T-cell (primary cell): ENCODE measurements around the gene NRP1. TPM values are rescaled to one million over a fixed set of nuclear protein-coding genes. Genes with fewer than 3 reads are reported as not detected.

Experiments used
- ATAC-seq, 4 experiments: fragments of 200-7000 bp in 3 of 4; fragments of 150-1000 bp in 1 of 4; cut with Tn5 transposase; replicated peaks in 1 of 4; 1 replicate in 3 of 4; 2 replicates in 1 of 4; pipeline ENCODE4 v1.10.0; 2021; ENCODE audit warnings: moderate library complexity in 3 of 4, mild to moderate bottlenecking in 2 of 4, moderate number of reproducible peaks in 1 of 4
- CTCF ChIA-PET, 2 donors: fragments of 300-600 bp; sonication (Branson Sonifier 250); formaldehyde crosslinking; loops; one replicate each; lab custom pipeline; 2022; ENCODE audit warnings: antibody characterized with exemption in 2 of 2; lab: Charles Lee
- POLR2A ChIA-PET, 2 donors: fragments of 300-600 bp; sonication (Branson Sonifier 250); formaldehyde crosslinking; loops; one replicate each; lab custom pipeline; 2022; ENCODE audit warnings: antibody characterized with exemption in 2 of 2; lab: Charles Lee
- DNase-seq, 35 experiments: peaks; one replicate each; pipeline versions ENCODE4 v3.0.0 to v3.0.0-alpha.2; 2013 to 2023
- H3K27ac ChIP-seq: one replicate; pipeline ENCODE4 v1.5.1; 2013; ENCODE audit warnings: low read length
- H3K27me3 ChIP-seq, 2 experiments: replicated peaks in 1 of 2; 1 replicate in 1 of 2; 2 replicates in 1 of 2; pipeline versions ENCODE4 v1.6.1 to v1.7.0; 2013; ENCODE audit warnings: low read length in 1 of 2, mixed read lengths in 1 of 2; ENCODE audit not compliant: control insufficient read depth in 2 of 2, insufficient read depth in 2 of 2; ENCODE audit errors: extremely low read depth in 1 of 2
- H3K36me3 ChIP-seq, 2 donors: 1 replicate in 1 of 2; 2 replicates in 1 of 2; pipeline versions ENCODE4 v1.6.1 to v1.7.0; 2013; ENCODE audit warnings: low read length in 1 of 2; ENCODE audit not compliant: control insufficient read depth in 2 of 2, insufficient read depth in 1 of 2; ENCODE audit errors: extremely low read depth in 1 of 2
- H3K4me1 ChIP-seq, 2 experiments: 1 replicate in 1 of 2; 2 replicates in 1 of 2; pipeline versions ENCODE4 v1.6.1 to v1.7.0; 2013; ENCODE audit warnings: low read length in 2 of 2, mixed read lengths in 1 of 2; ENCODE audit not compliant: insufficient read depth in 2 of 2, control insufficient read depth in 1 of 2; ENCODE audit errors: extremely low read depth in 1 of 2
- H3K4me3 ChIP-seq, 2 donors: 1 replicate in 1 of 2; 2 replicates in 1 of 2; pipeline versions ENCODE4 v1.5.1 to v1.7.0; 2013; ENCODE audit warnings: mild to moderate bottlenecking in 2 of 2, low read length in 1 of 2, moderate library complexity in 1 of 2; ENCODE audit not compliant: control insufficient read depth in 1 of 2; ENCODE audit errors: extremely low read depth in 1 of 2
- H3K9me3 ChIP-seq: 2 replicates; pipeline ENCODE4 v1.7.0; 2013
- H3K27ac Mint-ChIP-seq, 2 donors: one replicate each; pipeline ENCODE4 v1.8.0; 2020 to 2021; ENCODE audit warnings: mild to moderate bottlenecking in 2 of 2, mixed read lengths in 2 of 2
- H3K27me3 Mint-ChIP-seq, 2 donors: one replicate each; pipeline ENCODE4 v1.8.0; 2021 to 2022; ENCODE audit warnings: mixed read lengths in 2 of 2
- H3K36me3 Mint-ChIP-seq: one replicate; pipeline ENCODE4 v1.8.0; 2021; ENCODE audit warnings: mixed read lengths
- H3K4me1 Mint-ChIP-seq, 3 donors: one replicate each; pipeline ENCODE4 v1.8.0; 2020 to 2022; ENCODE audit warnings: mixed read lengths in 3 of 3, mild to moderate bottlenecking in 1 of 3
- H3K4me3 Mint-ChIP-seq, 3 donors: one replicate each; pipeline ENCODE4 v1.8.0; 2020 to 2022; ENCODE audit warnings: mild to moderate bottlenecking in 3 of 3, mixed read lengths in 3 of 3, moderate library complexity in 3 of 3
- H3K9me3 Mint-ChIP-seq, 3 donors: one replicate each; pipeline ENCODE4 v1.8.0; 2020 to 2022; ENCODE audit warnings: mixed read lengths in 3 of 3
- WGBS: methylation state at CpG from one replicate; pipeline ENCODE4 v1.1.5; 2013; ENCODE audit warnings: missing lambda C conversion rate; ENCODE audit not compliant: insufficient coverage; 5-methylcytosine and 5-hydroxymethylcytosine counted together
- total RNA-seq, 35 experiments: library from RNA in 6 of 35; stranded (reverse) in 6 of 35; fragments of 120-200 nt in 1 of 35; gene quantifications; one replicate each; pipeline versions ENCODE4 v1.2.1 to v1.2.4 and lab custom pipeline; 2013 to 2026

NRP1 gene
- total RNA-seq, 5 donors from 2014 or later (not counting 1 experiment from before 2014, with no cell fraction given), result 0.62 to 1.9 (median 1.1) TPM; not detected in 2

DNA sequence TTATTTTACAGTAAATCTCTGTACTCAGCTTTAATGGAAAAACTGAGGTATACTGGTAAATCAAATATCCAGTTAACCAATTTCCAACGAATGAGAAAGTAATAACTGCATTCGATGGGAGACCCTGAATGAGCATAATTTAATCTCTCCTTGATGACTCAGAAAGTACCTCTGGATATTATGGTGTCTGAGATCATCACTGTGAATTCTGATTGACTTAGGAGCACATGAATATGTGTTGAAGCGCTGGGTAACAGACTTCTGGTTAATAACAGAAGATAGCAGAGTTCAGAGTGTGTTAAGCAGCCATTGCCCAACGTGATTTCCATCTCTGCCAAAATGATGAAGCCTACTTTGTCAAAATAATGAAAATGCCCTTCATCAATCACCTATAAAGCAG, 116.6 kb downstream of the NRP1 start:
- DNase-seq, result no peak
- Mint-ChIP-seq H3K9me3 (no peaks in the 10 kb centered on the region), H3K36me3 (no peaks in the 10 kb centered on the region), H3K4me3 (no peak overlapping the region), H3K27ac (no peak overlapping the region), H3K27me3 (peaks cover 0 to under 1% of the 10 kb centered on the region in 2 donors), H3K4me1 (peaks cover 14 to 21% (median 14%) of the 10 kb centered on the region in 3 donors)
- peaks cover 0 to 4% of the 10 kb centered on the region in 2 experiments for H3K27me3 ChIP-seq
- no peak for ATAC-seq
- POLR2A ChIA-PET, result no interaction called here
- H3K9me3 ChIP-seq, result no peaks in the 10 kb centered on the region
- CTCF ChIA-PET, result no interaction called here
- no peaks in the 10 kb centered on the region for H3K4me1 ChIP-seq
- WGBS, result 100% methylated on average over 1 of the region's 4 CpGs
- no peak overlapping the region for H3K27ac ChIP-seq
- H3K36me3 ChIP-seq, result no peaks in the 10 kb centered on the region
- H3K4me3 ChIP-seq, result no peak overlapping the region

DNA sequence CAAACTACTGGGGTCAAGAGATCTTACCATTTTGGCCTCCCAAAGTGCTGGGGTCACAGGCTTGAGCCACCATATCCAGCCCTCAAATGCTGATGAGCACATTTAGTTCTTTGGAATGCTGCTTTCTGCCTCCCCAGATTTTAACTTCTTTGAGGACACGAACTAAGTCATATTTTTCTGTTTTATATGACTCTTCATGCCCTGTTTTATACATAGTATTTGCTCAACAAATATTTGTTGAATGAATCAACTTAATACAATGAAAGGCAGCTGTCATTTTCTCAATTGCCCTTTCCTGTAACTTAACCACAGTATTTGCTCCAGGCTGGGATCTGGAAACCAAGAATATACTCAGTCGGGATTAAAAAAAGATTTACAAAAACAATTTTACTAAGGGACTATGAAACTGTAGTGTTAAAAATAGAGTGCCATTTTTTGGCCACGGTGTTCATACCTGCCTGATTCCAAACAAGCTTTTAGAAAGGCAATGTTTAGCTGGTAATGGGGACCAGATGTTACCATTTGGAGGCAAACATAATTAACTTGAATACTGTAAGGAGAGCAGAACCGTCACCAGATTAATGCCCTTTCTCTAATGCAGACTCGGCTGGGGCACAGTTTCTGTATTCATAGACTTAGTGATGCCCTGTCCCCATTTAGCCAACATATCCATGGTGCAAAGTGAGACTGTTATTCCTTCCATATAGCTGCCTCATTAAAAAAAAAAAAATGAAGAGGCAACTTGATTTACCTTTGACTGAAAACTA, 117.6 kb downstream of the NRP1 start:
- no peaks in the 10 kb centered on the region for H3K36me3 Mint-ChIP-seq
- H3K4me1 ChIP-seq, result no peaks in the 10 kb centered on the region
- peaks cover 0 to 3% of the 10 kb centered on the region in 2 experiments for H3K27me3 ChIP-seq
- WGBS, result 73% methylated on average over 2 of the region's 5 CpGs
- H3K36me3 ChIP-seq, result no peaks in the 10 kb centered on the region
- ChIA-PET POLR2A (no interaction called here), CTCF (no interaction called here)
- no peak overlapping the region for H3K27ac ChIP-seq
- H3K9me3 Mint-ChIP-seq, result no peaks in the 10 kb centered on the region
- DNase-seq (no peak), ATAC-seq (no peak)
- no peak overlapping the region for H3K4me3 Mint-ChIP-seq
- no peak overlapping the region for H3K4me3 ChIP-seq
- no peaks in the 10 kb centered on the region for H3K27me3 Mint-ChIP-seq
- peaks cover 14 to 23% (median 14%) of the 10 kb centered on the region in 3 donors for H3K4me1 Mint-ChIP-seq
- no peaks in the 10 kb centered on the region for H3K9me3 ChIP-seq
- no peak overlapping the region for H3K27ac Mint-ChIP-seq

DNA sequence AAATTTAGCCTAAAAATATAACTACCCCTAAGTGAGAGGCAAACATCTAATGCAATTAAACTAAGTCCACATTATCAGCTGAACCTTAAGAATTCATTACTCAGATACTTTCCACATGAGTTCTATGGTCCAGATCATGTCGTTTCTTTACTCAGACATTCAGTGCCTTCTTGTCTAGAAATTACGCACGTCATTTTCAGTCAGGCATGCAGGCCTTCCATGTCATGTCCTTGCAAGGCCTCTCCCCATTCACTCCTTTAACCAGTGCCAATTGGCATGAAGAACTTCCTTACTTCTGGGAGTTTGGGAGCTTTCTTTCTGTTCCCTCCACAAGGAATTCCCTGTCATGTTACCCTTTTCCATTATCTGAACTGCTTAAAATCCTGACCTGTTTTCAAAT, 118.8 kb downstream of the NRP1 start:
- ChIA-PET CTCF (interaction anchor here in 1 of 2 donors (0.8 kb wide), 1 partner anchor 10 kb away, joined by 3 read pairs; no protein-coding TSS in a partner anchor), POLR2A (no interaction called here)
- Mint-ChIP-seq H3K27me3 (no peaks in the 10 kb centered on the region), H3K4me3 (no peak overlapping the region), H3K9me3 (no peaks in the 10 kb centered on the region), H3K36me3 (no peaks in the 10 kb centered on the region), H3K27ac (no peak overlapping the region), H3K4me1 (peaks cover 24 to 35% (median 25%) of the 10 kb centered on the region in 3 donors)
- Histone ChIP-seq H3K9me3 (no peaks in the 10 kb centered on the region), H3K27me3 (peaks cover 0 to 3% of the 10 kb centered on the region in 2 experiments), H3K27ac (no peak overlapping the region), H3K4me1 (peaks cover 2 to 7% of the 10 kb centered on the region in 2 experiments), H3K36me3 (no peaks in the 10 kb centered on the region), H3K4me3 (no peak overlapping the region)
- ATAC-seq (no peak), DNase-seq (no peak)
- 94% methylated on average over 3 of the region's 3 CpGs for WGBS

DNA sequence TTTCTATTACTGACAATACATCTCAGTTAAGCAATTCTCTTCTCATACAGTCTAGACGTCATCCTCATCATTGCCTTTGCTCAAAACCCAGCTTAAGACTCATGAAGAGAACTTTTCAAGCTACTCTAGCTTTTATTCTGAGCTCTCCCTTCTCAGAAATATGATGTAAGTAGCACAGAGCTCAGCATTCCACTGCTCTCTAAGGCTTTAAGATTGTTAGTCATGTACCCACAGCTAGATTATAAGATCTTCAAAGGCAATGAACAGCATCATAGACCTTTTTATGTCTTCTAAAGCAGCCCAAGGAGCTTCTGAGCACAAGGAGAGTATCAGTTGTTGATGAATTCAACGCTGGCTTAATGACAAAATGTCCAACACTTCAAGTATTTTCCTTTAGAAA, 119.3 kb downstream of the NRP1 start:
- ChIA-PET CTCF (interaction anchor here in 1 of 2 donors (0.8 kb wide), 1 partner anchor 10 kb away, joined by 3 read pairs; no protein-coding TSS in a partner anchor), POLR2A (no interaction called here)
- peaks cover 0 to 3% of the 10 kb centered on the region in 2 experiments for H3K27me3 ChIP-seq
- Mint-ChIP-seq H3K4me1 (peaks cover 24 to 35% (median 27%) of the 10 kb centered on the region in 3 donors), H3K27me3 (no peaks in the 10 kb centered on the region), H3K27ac (peak overlapping the region in 1 of 2 donors; percentile 62), H3K9me3 (no peaks in the 10 kb centered on the region), H3K36me3 (no peaks in the 10 kb centered on the region), H3K4me3 (no peak overlapping the region)
- WGBS, result no CpG with 5 or more reads among the region's 2 CpGs
- H3K36me3 ChIP-seq, result no peaks in the 10 kb centered on the region
- H3K27ac ChIP-seq, result no peak overlapping the region
- DNase-seq (no peak), ATAC-seq (peak; percentile 48 to 73 (median 54))
- peaks cover 2 to 7% of the 10 kb centered on the region in 2 experiments for H3K4me1 ChIP-seq
- H3K9me3 ChIP-seq, result no peaks in the 10 kb centered on the region
- H3K4me3 ChIP-seq, result no peak overlapping the region

DNA sequence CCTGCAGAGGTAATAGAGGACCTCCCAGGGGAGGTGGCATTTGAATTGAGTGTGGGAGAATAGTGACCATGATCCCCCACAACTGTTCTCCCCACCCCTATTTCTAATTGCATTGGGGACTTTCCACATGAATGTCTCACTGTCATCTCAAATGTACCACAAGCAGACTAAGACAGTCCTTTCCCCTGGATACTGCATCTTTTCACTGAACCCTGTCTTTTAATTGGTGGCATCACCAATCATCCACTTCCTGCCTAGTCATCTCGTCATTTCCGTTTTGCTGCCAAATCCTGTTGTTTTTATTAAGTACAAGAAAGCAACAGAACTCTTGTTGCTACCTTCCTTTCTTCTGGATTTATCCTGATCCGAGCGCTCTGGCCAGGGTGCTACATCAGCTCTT, 120.3 kb downstream of the NRP1 start:
- WGBS, result 87% methylated on average over 4 of the region's 4 CpGs
- Histone ChIP-seq H3K4me3 (no peak overlapping the region), H3K27me3 (peaks cover 0 to 3% of the 10 kb centered on the region in 2 experiments), H3K27ac (no peak overlapping the region), H3K36me3 (no peaks in the 10 kb centered on the region), H3K4me1 (peaks cover 2 to 7% of the 10 kb centered on the region in 2 experiments), H3K9me3 (no peaks in the 10 kb centered on the region)
- Mint-ChIP-seq H3K27ac (peak overlapping the region in 1 of 2 donors; percentile 4), H3K4me3 (no peak overlapping the region), H3K4me1 (peaks cover 24 to 35% (median 27%) of the 10 kb centered on the region in 3 donors), H3K36me3 (no peaks in the 10 kb centered on the region), H3K9me3 (no peaks in the 10 kb centered on the region), H3K27me3 (no peaks in the 10 kb centered on the region)
- ChIA-PET CTCF (no interaction called here), POLR2A (no interaction called here)
- ATAC-seq (peak in 1 of 4 experiments; percentile 71), DNase-seq (peak in 7 of 35 experiments; percentile 0 to 45 (median 2))

DNA sequence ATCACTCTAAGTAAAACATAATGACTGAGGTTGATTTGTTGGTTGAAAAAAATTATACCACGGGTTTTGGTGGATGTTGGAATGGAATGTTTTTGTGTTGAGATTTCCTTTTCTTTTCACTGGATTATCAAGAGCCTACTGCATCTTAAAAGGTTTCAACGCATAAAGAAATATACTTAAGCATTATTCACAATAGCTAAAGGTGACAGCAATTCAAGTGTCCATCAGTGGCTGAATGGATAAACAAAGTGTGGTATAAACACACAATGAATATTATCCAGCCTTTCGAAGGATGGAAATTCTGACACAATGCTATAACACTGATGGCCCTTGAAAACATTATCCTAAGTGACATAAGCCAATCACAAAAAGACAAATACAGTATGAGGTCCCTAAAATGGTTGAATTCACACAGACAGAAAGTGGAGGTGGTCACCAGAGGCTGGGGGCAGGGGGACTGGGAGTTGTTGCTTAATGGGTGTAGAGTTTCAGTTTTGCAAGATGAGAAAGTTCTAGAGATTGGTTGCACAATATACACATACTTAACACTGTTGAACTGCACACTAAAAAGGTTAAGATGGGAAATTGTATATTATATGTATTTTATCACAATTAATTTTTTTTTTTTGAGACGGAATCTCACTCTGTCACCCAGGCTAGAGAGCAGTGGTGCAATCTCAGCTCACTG, 122.3 kb downstream of the NRP1 start:
- peaks cover 0 to 6% of the 10 kb centered on the region in 2 experiments for H3K27me3 ChIP-seq
- H3K27me3 Mint-ChIP-seq, result no peaks in the 10 kb centered on the region
- H3K4me3 ChIP-seq, result no peak overlapping the region
- no peaks in the 10 kb centered on the region for H3K36me3 ChIP-seq
- ChIA-PET CTCF (interaction anchor here in 1 of 2 donors (1.2 kb wide), 1 partner anchor 19 kb away, joined by 5 read pairs; no protein-coding TSS in a partner anchor), POLR2A (no interaction called here)
- peaks cover 24 to 35% (median 27%) of the 10 kb centered on the region in 3 donors for H3K4me1 Mint-ChIP-seq
- no peaks in the 10 kb centered on the region for H3K9me3 Mint-ChIP-seq
- no peak overlapping the region for H3K27ac Mint-ChIP-seq
- peaks cover 2 to 7% of the 10 kb centered on the region in 2 experiments for H3K4me1 ChIP-seq
- H3K4me3 Mint-ChIP-seq, result no peak overlapping the region
- no peaks in the 10 kb centered on the region for H3K36me3 Mint-ChIP-seq
- no CpG with 5 or more reads among the region's 4 CpGs for WGBS
- H3K27ac ChIP-seq, result no peak overlapping the region
- H3K9me3 ChIP-seq, result no peaks in the 10 kb centered on the region
- DNase-seq (no peak), ATAC-seq (no peak)
